ENCODE data around the gene SLC25A15.

DNA sequence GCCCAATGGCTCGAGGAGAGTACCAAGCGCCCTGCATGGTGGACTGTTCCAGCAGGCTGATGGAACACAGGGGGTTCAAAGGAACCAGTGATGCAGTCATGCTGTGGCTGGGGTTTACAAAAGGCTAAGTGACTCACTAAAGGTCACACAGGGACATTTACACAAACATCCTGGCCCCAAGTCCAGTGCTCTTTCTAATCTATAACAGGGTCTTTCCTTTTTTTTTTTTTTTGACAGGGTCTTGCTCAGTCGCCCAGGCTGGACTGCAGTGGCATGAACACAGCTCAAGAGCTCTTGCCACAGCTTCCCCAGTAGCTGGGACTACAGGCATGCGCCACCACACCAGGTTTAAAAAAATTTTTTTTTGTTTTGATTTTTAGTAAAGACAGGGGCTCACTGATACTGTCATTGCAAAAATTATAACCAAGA is 2.8 kb upstream of the SLC25A15 start:
- TF ChIP-seq, protein P1, sequence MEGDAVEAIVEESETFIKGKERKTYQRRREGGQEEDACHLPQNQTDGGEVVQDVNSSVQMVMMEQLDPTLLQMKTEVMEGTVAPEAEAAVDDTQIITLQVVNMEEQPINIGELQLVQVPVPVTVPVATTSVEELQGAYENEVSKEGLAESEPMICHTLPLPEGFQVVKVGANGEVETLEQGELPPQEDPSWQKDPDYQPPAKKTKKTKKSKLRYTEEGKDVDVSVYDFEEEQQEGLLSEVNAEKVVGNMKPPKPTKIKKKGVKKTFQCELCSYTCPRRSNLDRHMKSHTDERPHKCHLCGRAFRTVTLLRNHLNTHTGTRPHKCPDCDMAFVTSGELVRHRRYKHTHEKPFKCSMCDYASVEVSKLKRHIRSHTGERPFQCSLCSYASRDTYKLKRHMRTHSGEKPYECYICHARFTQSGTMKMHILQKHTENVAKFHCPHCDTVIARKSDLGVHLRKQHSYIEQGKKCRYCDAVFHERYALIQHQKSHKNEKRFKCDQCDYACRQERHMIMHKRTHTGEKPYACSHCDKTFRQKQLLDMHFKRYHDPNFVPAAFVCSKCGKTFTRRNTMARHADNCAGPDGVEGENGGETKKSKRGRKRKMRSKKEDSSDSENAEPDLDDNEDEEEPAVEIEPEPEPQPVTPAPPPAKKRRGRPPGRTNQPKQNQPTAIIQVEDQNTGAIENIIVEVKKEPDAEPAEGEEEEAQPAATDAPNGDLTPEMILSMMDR (IDR thresholded peaks at IDR 0.05), result no peak
- no peak for TF ChIP-seq POLR2A (IDR thresholded peaks at IDR 0.05)

Measured in Peyer's patch (tissue), 4 donors.